ENCODE measurements around the gene NPY5R.

- TF ChIP-seq POLR2A (IDR thresholded peaks at IDR 0.05; ENCODE audit: low read length) (no peak), GATA1 (IDR thresholded peaks at IDR 0.05; ENCODE audit: low read depth, low read length) (no peak)
Measured at GRCh38 chr4:163384434-163384833, 40.7 kb downstream of the NPY5R start.
